ENCODE data around the gene ZNF618. TPM values are rescaled to one million over a fixed set of nuclear protein-coding genes. Genes with fewer than 3 reads are reported as not detected.

The ZNF618 gene
- polyA plus RNA-seq, 1 of the 3 experiments (the other 2 are of a cell fraction), result 6.2 TPM

GRCh38 chr9:113890704-113891103 lies 14.6 kb downstream of the ZNF618 start:
- no peaks in the 10 kb centered on the region for H3K9me2 ChIP-seq
- no peak for TF ChIP-seq NRF1 (IDR thresholded peaks at IDR 0.05; ENCODE audit: low read depth, low read length)
- TF ChIP-seq RCOR1 (IDR thresholded peaks at IDR 0.05; ENCODE audit: low read length), result no peak
- TF ChIP-seq MXI1 (IDR thresholded peaks at IDR 0.05; ENCODE audit: low read depth, low read length), result no peak
- TF ChIP-seq RXRA (IDR thresholded peaks at IDR 0.05; ENCODE audit: borderline replicate concordance, low read depth), result no peak
- no peak for TF ChIP-seq JUND (IDR thresholded peaks at IDR 0.05)
- no peak for TF ChIP-seq IRF3 (IDR thresholded peaks at IDR 0.05; ENCODE audit: low read depth, low read length)
- TF ChIP-seq NFIC (IDR thresholded peaks at IDR 0.05; ENCODE audit: borderline replicate concordance), result no peak
- no peak for TF ChIP-seq EZH2phosphoT487 (IDR thresholded peaks at IDR 0.05; ENCODE audit: borderline replicate concordance, low read depth)
- no peak for TF ChIP-seq YY1 (IDR thresholded peaks at IDR 0.05; ENCODE audit: low read depth)
- no peak for TF ChIP-seq FOXJ3 (CRISPR knock-in tag; IDR thresholded peaks at IDR 0.05)
- TF ChIP-seq RAD21 (IDR thresholded peaks at IDR 0.05; ENCODE audit: low read length), result no peak
- H2AFZ ChIP-seq (ENCODE audit: low read depth), result no peak overlapping the region
- WGBS (ENCODE audit: low lambda C conversion rate), result 91% methylated on average over 2 of the region's 2 CpGs
- H3K27me3 ChIP-seq (ENCODE audit: insufficient read depth), result no peaks in the 10 kb centered on the region
- peaks cover 83% of the 10 kb centered on the region for H3K79me2 ChIP-seq (ENCODE audit: insufficient read depth)
- H3K4me1 ChIP-seq (ENCODE audit: control insufficient read depth in 1 of 2, insufficient read depth in 2 of 2, low read depth in 1 of 2, low read length in 1 of 2), result peaks cover 0 to 9% of the 10 kb centered on the region in 2 experiments; a peak in 2 of 4 replicates
- H3K9ac ChIP-seq, result no peak overlapping the region
- H3K36me3 ChIP-seq (replicated peaks in 1 of 2; ENCODE audit: control insufficient read depth in 1 of 2, insufficient read depth in 2 of 2, low read length in 1 of 2), result peaks cover 15 to 33% of the 10 kb centered on the region in 2 experiments
- DNase-seq, result no peak
- H3K4me2 ChIP-seq, result no peak overlapping the region
- H3F3A ChIP-seq (replicated peaks; ENCODE audit: insufficient read depth), result peaks cover 3% of the 10 kb centered on the region
- peaks cover 10% of the 10 kb centered on the region; the same call in 1 of the 2 replicates for H4K20me1 ChIP-seq (ENCODE audit: insufficient read depth)
- ChIA-PET POLR2A (no interaction called here), CTCF (interaction anchor here (1.6 to 1.7 kb wide), 2 partner anchors 9 to 14 kb away, joined by 3 to 7 read pairs; no protein-coding TSS in a partner anchor)
- H3K27ac ChIP-seq (ENCODE audit: low read depth in 2 of 2, low read length in 1 of 2), result no peak overlapping the region
- H3K9me3 ChIP-seq, result peaks cover 18% of the 10 kb centered on the region
- no peak overlapping the region for H3K4me3 ChIP-seq (ENCODE audit: low read depth in 2 of 2, low read length in 1 of 2)

GRCh38 chr9:113892861-113893491 lies 16.9 kb downstream of the ZNF618 start:
- no peak for DNase-seq
- ChIA-PET CTCF (interaction anchor here (1.0 kb wide), 1 partner anchor 16 kb away, joined by 4 read pairs; no protein-coding TSS in a partner anchor), POLR2A (no interaction called here)
- peaks cover 13% of the 10 kb centered on the region for H4K20me1 ChIP-seq (ENCODE audit: insufficient read depth)
- H3K36me3 ChIP-seq (replicated peaks in 1 of 2; ENCODE audit: control insufficient read depth in 1 of 2, insufficient read depth in 2 of 2, low read length in 1 of 2), result peaks cover 15 to 42% of the 10 kb centered on the region in 2 experiments
- H3K9me2 ChIP-seq, result no peaks in the 10 kb centered on the region
- peaks cover 84% of the 10 kb centered on the region for H3K79me2 ChIP-seq (ENCODE audit: insufficient read depth)
- H3K4me2 ChIP-seq, result no peak overlapping the region
- H3K9ac ChIP-seq, result no peak overlapping the region
- H3K4me3 ChIP-seq (ENCODE audit: low read depth in 2 of 2, low read length in 1 of 2), result no peak overlapping the region
- peaks cover 30% of the 10 kb centered on the region for H3K9me3 ChIP-seq
- no peaks in the 10 kb centered on the region for H3K27me3 ChIP-seq (ENCODE audit: insufficient read depth)
- H2AFZ ChIP-seq (ENCODE audit: low read depth), result no peak overlapping the region
- H3K4me1 ChIP-seq (ENCODE audit: control insufficient read depth in 1 of 2, insufficient read depth in 2 of 2, low read depth in 1 of 2, low read length in 1 of 2), result peaks cover 0 to 3% of the 10 kb centered on the region in 2 experiments; a peak in 2 of 4 replicates
- no peak overlapping the region for H3K27ac ChIP-seq (ENCODE audit: low read depth in 2 of 2, low read length in 1 of 2)
- TF ChIP-seq NFIC (IDR thresholded peaks at IDR 0.05; ENCODE audit: borderline replicate concordance) (no peak), PBX3 (IDR thresholded peaks at IDR 0.05) (no peak), FOSL2 (IDR thresholded peaks at IDR 0.05; ENCODE audit: borderline replicate concordance, low read depth) (no peak), MXI1 (IDR thresholded peaks at IDR 0.05; ENCODE audit: low read depth, low read length) (no peak), MEF2A (IDR thresholded peaks at IDR 0.05; ENCODE audit: borderline replicate concordance, low read depth) (no peak), EZH2phosphoT487 (IDR thresholded peaks at IDR 0.05; ENCODE audit: borderline replicate concordance, low read depth) (no peak), USF1 (IDR thresholded peaks at IDR 0.05; ENCODE audit: borderline replicate concordance, low read depth) (no peak), ELF1 (IDR thresholded peaks at IDR 0.05) (no peak), JUND (IDR thresholded peaks at IDR 0.05) (no peak), TAF1 (IDR thresholded peaks at IDR 0.05; ENCODE audit: borderline replicate concordance, low read depth, low read length) (no peak)
- WGBS (ENCODE audit: low lambda C conversion rate), result 94% methylated on average over 6 of the region's 6 CpGs
- H3F3A ChIP-seq (replicated peaks; ENCODE audit: insufficient read depth), result peaks cover 11% of the 10 kb centered on the region
